ENCODE measurements around the gene TUBB6. TPM values are rescaled to one million over a fixed set of nuclear protein-coding genes. Genes with fewer than 3 reads are reported as not detected.

The TUBB6 gene
- total and polyA plus RNA-seq, 2 donors (not counting 3 experiments of a cell fraction or from before 2014, with no cell fraction given), result 440 to 747 TPM

- no peaks in the 10 kb centered on the region for H3K79me2 ChIP-seq (ENCODE audit: control insufficient read depth, insufficient read depth, low read length)
- FAIRE-seq, result no peak
- H3K9me1 ChIP-seq (replicated peaks; ENCODE audit: control insufficient read depth, extremely low read depth, insufficient read depth, low read length), result no peaks in the 10 kb centered on the region
- dilution Hi-C loops (cut with MboI; ENCODE audit: extremely low pct_ligation_motif_present, low sequenced_read_pairs) (no loop called here), intact Hi-C loops (cut with micrococcal nuclease) (no loop called here)
- H3K9ac ChIP-seq (replicated peaks; ENCODE audit: extremely low read depth, insufficient read depth, low read length), result no peak overlapping the region
- CTCF ChIA-PET, result interaction anchor here (1.4 kb wide), 1 partner anchor 8 kb away, joined by 7 read pairs; no protein-coding TSS in a partner anchor
- H3K4me3 ChIP-seq (replicated peaks in 1 of 3; ENCODE audit: insufficient read depth in 1 of 3, low read depth in 1 of 3, low read length in 3 of 3), result no peak overlapping the region
- no peak overlapping the region for H2AFZ ChIP-seq (ENCODE audit: low read depth, low read length)
- no TSS peak for BruUV-seq (replicated peaks)
- no peak for DNase-seq (ENCODE audit: low read depth, low spot score)
- peaks cover 0 to 10% of the 10 kb centered on the region in 2 experiments for H3K36me3 ChIP-seq (ENCODE audit: control insufficient read depth in 2 of 2, extremely low read depth in 1 of 2, insufficient read depth in 2 of 2, low read length in 2 of 2)
- H3K4me1 ChIP-seq (ENCODE audit: control insufficient read depth, extremely low read depth, insufficient read depth, low read length), result peaks cover 6% of the 10 kb centered on the region
- no peaks in the 10 kb centered on the region for H4K20me1 ChIP-seq (replicated peaks; ENCODE audit: control insufficient read depth, extremely low read depth, insufficient read depth, low read length)
- H3K27ac ChIP-seq (ENCODE audit: insufficient read depth, low read depth, low read length), result no peak overlapping the region
- TF ChIP-seq, protein P1, sequence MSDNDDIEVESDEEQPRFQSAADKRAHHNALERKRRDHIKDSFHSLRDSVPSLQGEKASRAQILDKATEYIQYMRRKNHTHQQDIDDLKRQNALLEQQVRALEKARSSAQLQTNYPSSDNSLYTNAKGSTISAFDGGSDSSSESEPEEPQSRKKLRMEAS (IDR thresholded peaks at IDR 0.05; ENCODE audit: insufficient read depth, insufficient read length), result no peak
- TF ChIP-seq CTCF (IDR thresholded peaks at IDR 0.05; ENCODE audit: extremely low read depth in 1 of 2, insufficient read depth in 1 of 2, low read depth in 1 of 2, low read length in 2 of 2) (no peak), POLR2AphosphoS5 (IDR thresholded peaks at IDR 0.05; ENCODE audit: insufficient read depth, low read depth, low read length) (no peak), FOS (IDR thresholded peaks at IDR 0.05; ENCODE audit: borderline replicate concordance, insufficient read depth, low read length) (no peak), POLR2A (IDR thresholded peaks at IDR 0.05; ENCODE audit: low read depth, low read length) (no peak), MYC (IDR thresholded peaks at IDR 0.05; ENCODE audit: low read depth, low read length) (no peak), GATA2 (IDR thresholded peaks at IDR 0.05; ENCODE audit: insufficient read depth, insufficient read length, low read depth, low read length) (no peak), JUN (IDR thresholded peaks at IDR 0.05; ENCODE audit: borderline replicate concordance, insufficient read depth, insufficient read length, low read depth) (no peak), EZH2 (IDR thresholded peaks at IDR 0.05; ENCODE audit: borderline replicate concordance, low read depth, low read length, severe bottlenecking) (no peak)
- H3K4me2 ChIP-seq (ENCODE audit: insufficient read depth, low read length), result no peak overlapping the region
- H3K9me3 ChIP-seq (replicated peaks; ENCODE audit: control insufficient read depth, insufficient read depth, low read length), result no peaks in the 10 kb centered on the region
- POLR2A ChIA-PET, result no interaction called here
- H3K27me3 ChIP-seq (ENCODE audit: control insufficient read depth in 2 of 2, insufficient read depth in 2 of 2, low read length in 2 of 2), result no peaks in the 10 kb centered on the region
Measured at GRCh38 chr18:12336171-12336613, 28.2 kb downstream of the TUBB6 start.

All from endothelial cell of umbilical vein (primary cell).